A549 (cell line): Measurements from ENCODE around the gene KIF20B. TPM values are rescaled to one million over a fixed set of nuclear protein-coding genes. Genes with fewer than 3 reads are reported as not detected.

Experiments used
- ATAC-seq, 2 experiments: fragments of 200-7000 bp in 1 of 2; fragments of >200 bp in 1 of 2; cut with Nextera tagmentation in 1 of 2; cut with Tn5 transposase in 1 of 2; 3 replicates each; pipeline versions ENCODE4 v1.8.0 to v1.9.1; 2018 to 2020; ENCODE audit warnings: mild to moderate bottlenecking in 1 of 2, moderate library complexity in 1 of 2
- CTCF ChIA-PET: fragments of 300-600 bp; sonication (Branson Sonifier 250); formaldehyde crosslinking; extraction: SDS; loops from one replicate; lab custom pipeline; 2021; ENCODE audit warnings: antibody characterized with exemption, inconsistent platforms; lab: Yijun Ruan, JAX
- POLR2A ChIA-PET: fragments of 350-600 bp; formaldehyde crosslinking; extraction: SDS; loops from one replicate; lab custom pipeline; 2021; ENCODE audit warnings: antibody characterized with exemption, inconsistent platforms; lab: Yijun Ruan, JAX
- DNase-seq, 2 experiments: peaks; one replicate each; pipeline versions ENCODE4 v3.0.0 to v3.0.0-alpha.2; 2011 to 2016; ENCODE audit warnings: low read depth in 1 of 2, low spot score in 1 of 2
- FAIRE-seq: peaks from 2 replicates; lab custom pipeline; 2011; peaks lifted over from hg19 to GRCh38; lab: Jason Lieb, UNC
- H3K27ac ChIP-seq, 2 experiments: fragments of >200 bp; sonication (Bioruptor Twin); formaldehyde crosslinking; 3 replicates each; pipeline ENCODE4 v1.5.1; 2016 to 2017
- H3K4me1 ChIP-seq: fragments of >200 bp; sonication (Bioruptor Twin); formaldehyde crosslinking; 3 replicates; pipeline ENCODE4 v1.6.1; 2016
- H3K4me2 ChIP-seq: fragments of >200 bp; sonication (Bioruptor Twin); formaldehyde crosslinking; 3 replicates; pipeline ENCODE4 v1.6.1; 2016
- H3K4me3 ChIP-seq: fragments of >200 bp; sonication (Bioruptor Twin); formaldehyde crosslinking; 3 replicates; pipeline ENCODE4 v1.5.1; 2016
- H3K9me3 ChIP-seq: fragments of >200 bp; sonication (Bioruptor Twin); formaldehyde crosslinking; 3 replicates; pipeline ENCODE4 v1.6.1; 2016
- ATOH8 ChIP-seq: fragments of 250-450 bp; sonication (Bioruptor Pico); IDR thresholded peaks from 2 replicates; pipeline ENCODE4 v1.5.0; 2020; ENCODE audit warnings: low read depth, mild to moderate bottlenecking, moderate library complexity
- CBX2 ChIP-seq: fragments of 200-600 bp; sonication (generic); IDR thresholded peaks from 2 replicates; pipeline ENCODE4 v1.6.1; 2016; ENCODE audit warnings: low read depth, mild to moderate bottlenecking, borderline replicate concordance
- CBX8 ChIP-seq: fragments of 200-600 bp; sonication (generic); IDR thresholded peaks from 2 replicates; pipeline ENCODE4 v1.6.1; 2016
- CEBPB ChIP-seq, 2 experiments: fragments of >200 bp in 1 of 2; sonication (Bioruptor Twin) in 1 of 2; formaldehyde crosslinking in 1 of 2; IDR thresholded peaks; 2 replicates each; pipeline ENCODE4 v1.6.1; 2012 to 2016
- CTCF ChIP-seq: fragments of >200 bp; sonication (Bioruptor Twin); formaldehyde crosslinking; IDR thresholded peaks from 3 replicates; pipeline ENCODE4 v1.5.1; 2016
- EHMT2 ChIP-seq: fragments of 200-600 bp; sonication (generic); IDR thresholded peaks from 2 replicates; pipeline ENCODE4 v1.6.1; 2016; ENCODE audit warnings: antibody characterized with exemption, low read depth, mild to moderate bottlenecking, moderate library complexity
- FOSB ChIP-seq: fragments of 250-450 bp; sonication (Bioruptor Pico); IDR thresholded peaks from 2 replicates; pipeline ENCODE4 v1.5.0; 2020; ENCODE audit warnings: mild to moderate bottlenecking, moderate library complexity
- GATA3 ChIP-seq: IDR thresholded peaks from 2 replicates; pipeline ENCODE4 v1.6.1; 2012; ENCODE audit warnings: borderline replicate concordance
- HDAC2 ChIP-seq: fragments of 200-600 bp; sonication (generic); IDR thresholded peaks from 2 replicates; pipeline ENCODE4 v1.6.1; 2016
- KDM1A ChIP-seq: fragments of 200-600 bp; sonication (generic); IDR thresholded peaks from 2 replicates; pipeline ENCODE4 v1.6.1; 2016; ENCODE audit warnings: low read depth, mild to moderate bottlenecking
- MAFK ChIP-seq: fragments of 450-650 bp; IDR thresholded peaks from 2 replicates; pipeline ENCODE4 v1.6.1; 2014; ENCODE audit not compliant: partially characterized antibody
- MAX ChIP-seq: IDR thresholded peaks from 2 replicates; pipeline ENCODE4 v1.6.1; 2012
- MAZ ChIP-seq: fragments of 150-350 bp; IDR thresholded peaks from 2 replicates; pipeline ENCODE4 v1.6.1; 2014; ENCODE audit warnings: antibody characterized with exemption, low read depth, low read length, borderline replicate concordance
- MYC ChIP-seq: IDR thresholded peaks from 2 replicates; pipeline ENCODE4 v1.6.1; 2012; ENCODE audit warnings: mild to moderate bottlenecking, inconsistent platforms, low read length, improper control_type of control experiment, borderline replicate concordance
- REST ChIP-seq: fragments of 200-600 bp; sonication (generic); IDR thresholded peaks from 2 replicates; pipeline ENCODE4 v1.6.1; 2016; ENCODE audit warnings: antibody characterized with exemption, mild to moderate bottlenecking, moderate library complexity
- RFX5 ChIP-seq: fragments of 450-650 bp; IDR thresholded peaks from 2 replicates; pipeline ENCODE4 v1.7.1; 2014; ENCODE audit warnings: antibody characterized with exemption, mild to moderate bottlenecking, moderate library complexity
- TP53 ChIP-seq: fragments of 250-450 bp; sonication (Bioruptor Pico); IDR thresholded peaks from 2 replicates; pipeline ENCODE4 v1.5.0; 2021; ENCODE audit warnings: mild to moderate bottlenecking, moderate library complexity
- ZC3H11A ChIP-seq: fragments of 450-650 bp; IDR thresholded peaks from 2 replicates; pipeline ENCODE4 v1.6.1; 2014; ENCODE audit warnings: antibody characterized with exemption, mild to moderate bottlenecking
- ZFP36 ChIP-seq: fragments of 450-650 bp; IDR thresholded peaks from 2 replicates; pipeline ENCODE4 v1.6.1; 2014; ENCODE audit warnings: borderline replicate concordance; ENCODE audit not compliant: partially characterized antibody
- WGBS: methylation state at CpG from one replicate; pipeline ENCODE4 v1.1.6; 2017; ENCODE audit errors: missing lambda C conversion rate; 5-methylcytosine and 5-hydroxymethylcytosine counted together
- polyA plus RNA-seq, 4 experiments: library from polyadenylated mRNA; depleted of rRNA in 3 of 4; stranded (reverse); fragments of >200 nt; fragmentation: RNase III in 1 of 4; extraction: RNeasy Plus Mini Kit Qiagen cat#74134 plus additional on column Dnase treatment in 1 of 4; gene quantifications; 2 replicates in 3 of 4; 3 replicates in 1 of 4; pipeline ENCODE4 v1.2.3, GENCODE V29; 2011 to 2017

KIF20B gene
- polyA plus RNA-seq, 2 of the 4 experiments (the other 2 are of a cell fraction): 12.6 to 14.8 TPM

- FAIRE-seq (no peak), ATAC-seq (no peak), DNase-seq (no peak)
- 84% methylated on average over 3 of the region's 3 CpGs for WGBS
- CTCF ChIA-PET: no interaction called here
- Histone ChIP-seq H3K27ac (no peak overlapping the region), H3K4me2 (no peak overlapping the region), H3K4me3 (no peak overlapping the region), H3K4me1 (peaks cover 13% of the 10 kb centered on the region; the same call in 2 of the 3 replicates)
- POLR2A ChIA-PET: no interaction called here
- no peak for TF ChIP-seq TP53
- TF ChIP-seq FOSB (CRISPR knock-in tag): no peak
- TF ChIP-seq CBX8: no peak
- TF ChIP-seq MAZ: no peak
- no peak for TF ChIP-seq RFX5
- no peak for TF ChIP-seq MAX
- no peak for TF ChIP-seq CBX2
- no peak for TF ChIP-seq ZC3H11A
- no peak for TF ChIP-seq HDAC2
- TF ChIP-seq EHMT2: no peak
- no peak for TF ChIP-seq MAFK
- TF ChIP-seq ATOH8 (CRISPR knock-in tag): no peak
- no peak for TF ChIP-seq REST
- no peak for TF ChIP-seq ZFP36
- TF ChIP-seq MYC: no peak
- TF ChIP-seq CTCF: no peak
- TF ChIP-seq GATA3: no peak
- no peak for TF ChIP-seq KDM1A
- TF ChIP-seq, all 56 proteins: peak for 0
- no peaks in the 10 kb centered on the region for H3K9me3 ChIP-seq
These were observed 3.4 kb upstream of the KIF20B start for GRCh38 chr10:89697946-89698345.

- ChIA-PET CTCF (no interaction called here), POLR2A (no interaction called here)
- peaks cover 17% of the 10 kb centered on the region; the same call in 2 of the 3 replicates for H3K4me1 ChIP-seq
- FAIRE-seq (no peak), ATAC-seq (no peak), DNase-seq (no peak)
- 98% methylated on average over 2 of the region's 2 CpGs for WGBS
- no peak overlapping the region for H3K4me3 ChIP-seq
- no peak for TF ChIP-seq HDAC2
- peak in 1 of 2 experiments; percentile 30; a peak in 1 of 4 replicates for TF ChIP-seq CEBPB (IDR thresholded peaks at IDR 0.05)
- H3K4me2 ChIP-seq: peak overlapping the region; percentile 61; the same call in 2 of the 3 replicates
- H3K9me3 ChIP-seq: no peaks in the 10 kb centered on the region
- H3K27ac ChIP-seq: no peak overlapping the region
These were observed 1.8 kb upstream of the KIF20B start for GRCh38 chr10:89699581-89700064.
